Caco-2 (cell line): ENCODE measurements around the gene CRTAC1. TPM values are rescaled to one million over a fixed set of nuclear protein-coding genes. Genes with fewer than 3 reads are reported as not detected.

Source experiments
- BruUV-seq: library from RNA; stranded (reverse); fragments of 400-500 nt; replicated peaks from 2 replicates; lab custom pipeline; 2021; lab: Mats Ljungman, UMichigan
- CTCF ChIA-PET: fragments of 300-600 bp; sonication (Branson Sonifier 250); formaldehyde crosslinking; loops from one replicate; lab custom pipeline; 2022; ENCODE audit warnings: antibody characterized with exemption; lab: Charles Lee
- POLR2A ChIA-PET: fragments of 300-600 bp; sonication (Branson Sonifier 250); formaldehyde crosslinking; loops from one replicate; lab custom pipeline; 2022; ENCODE audit warnings: antibody characterized with exemption; lab: Charles Lee
- DNase-seq, 2 experiments: peaks; one replicate each; pipeline versions ENCODE4 v3.0.0 to v3.0.0-alpha.2; 2020 to 2022
- H3K27me3 ChIP-seq: replicated peaks from 2 replicates; pipeline ENCODE4 v1.6.0; 2011; ENCODE audit warnings: low read length; ENCODE audit not compliant: control insufficient read depth, insufficient read depth
- H3K36me3 ChIP-seq: 2 replicates; pipeline ENCODE4 v1.5.1; 2011; ENCODE audit warnings: low read length; ENCODE audit not compliant: control insufficient read depth, insufficient read depth
- H3K4me1 ChIP-seq: fragments of 250-450 bp; sonication (Bioruptor Pico); 2 replicates; pipeline ENCODE4 v1.5.1; 2020; ENCODE audit warnings: mild to moderate bottlenecking
- H3K4me3 ChIP-seq: 2 replicates; pipeline ENCODE4 v1.5.1; 2011; ENCODE audit warnings: low read depth, mild to moderate bottlenecking, control low read depth, low read length
- H3K9me3 ChIP-seq: fragments of 250-450 bp; sonication (Bioruptor Pico); 2 replicates; pipeline ENCODE4 v1.5.1; 2020; ENCODE audit warnings: mild to moderate bottlenecking, moderate library complexity
- H3K27ac Mint-ChIP-seq: one replicate; pipeline ENCODE4 v1.8.0; 2022; ENCODE audit warnings: mixed read lengths; ENCODE audit not compliant: unreplicated experiment
- H3K27me3 Mint-ChIP-seq: one replicate; pipeline ENCODE4 v1.8.0; 2022; ENCODE audit warnings: mixed read lengths; ENCODE audit not compliant: insufficient read depth, unreplicated experiment
- H3K36me3 Mint-ChIP-seq: one replicate; pipeline ENCODE4 v1.8.0; 2022; ENCODE audit warnings: mild to moderate bottlenecking, mixed read lengths; ENCODE audit not compliant: insufficient read depth, unreplicated experiment
- H3K4me1 Mint-ChIP-seq: one replicate; pipeline ENCODE4 v1.8.0; 2022; ENCODE audit warnings: low read depth, mixed read lengths; ENCODE audit not compliant: unreplicated experiment
- H3K4me3 Mint-ChIP-seq: one replicate; pipeline ENCODE4 v1.8.0; 2022; ENCODE audit warnings: mild to moderate bottlenecking, moderate library complexity, mixed read lengths; ENCODE audit not compliant: unreplicated experiment
- H3K9me3 Mint-ChIP-seq: one replicate; pipeline ENCODE4 v1.8.0; 2022; ENCODE audit warnings: mixed read lengths; ENCODE audit not compliant: unreplicated experiment
- CTCF ChIP-seq, 2 experiments: fragments of 200-600 bp in 1 of 2; IDR thresholded peaks; 1 replicate in 1 of 2; 2 replicates in 1 of 2; pipeline versions ENCODE4 v1.5.1 to v1.8.0; 2011 to 2022; ENCODE audit warnings: antibody characterized with exemption in 1 of 2, control low read depth in 1 of 2, inconsistent platforms in 1 of 2, low read depth in 1 of 2, low read length in 1 of 2, mild to moderate bottlenecking in 1 of 2, moderate library complexity in 1 of 2; ENCODE audit not compliant: insufficient read depth in 1 of 2, severe bottlenecking in 1 of 2, unreplicated experiment in 1 of 2
- intact Hi-C: fragments of 100-400 bp; cut with micrococcal nuclease; formaldehyde crosslinking; loops from one replicate; pipeline ENCODE4 v1.10.0; 2022; ENCODE audit not compliant: unreplicated experiment
- total RNA-seq: library from RNA; stranded (reverse); gene quantifications from 2 replicates; pipeline ENCODE4 v1.2.3, GENCODE V29; 2022

CRTAC1 gene
- total RNA-seq, 1 experiment from 2014 or later, result not detected

DNA sequence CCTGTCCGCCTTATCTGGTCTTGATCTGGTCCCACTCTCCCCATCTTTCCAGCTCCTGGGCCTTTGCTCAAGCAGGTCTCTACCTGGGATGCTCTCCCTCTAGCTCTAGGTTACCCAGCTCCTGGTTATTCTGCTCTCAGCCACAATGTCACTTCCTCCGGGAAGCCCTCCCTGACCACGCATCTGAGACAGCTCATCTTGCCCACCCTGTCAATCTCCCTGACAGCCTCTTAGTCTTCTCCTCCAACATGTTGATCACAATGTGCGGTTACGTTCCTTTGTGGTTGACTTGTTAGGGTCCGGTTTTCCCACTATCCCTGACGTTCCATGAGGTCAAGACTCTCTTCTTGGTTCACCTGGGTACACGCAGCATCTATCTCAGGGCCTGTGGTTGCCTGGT, 125.1 kb downstream of the CRTAC1 start:
- H3K4me1 ChIP-seq, result no peaks in the 10 kb centered on the region
- H3K27me3 ChIP-seq, result peaks cover 3% of the 10 kb centered on the region
- intact Hi-C loops, result no loop called here
- Mint-ChIP-seq H3K27ac (no peak overlapping the region), H3K9me3 (no peaks in the 10 kb centered on the region), H3K36me3 (no peaks in the 10 kb centered on the region), H3K27me3 (peaks cover 30% of the 10 kb centered on the region), H3K4me3 (no peak overlapping the region), H3K4me1 (no peaks in the 10 kb centered on the region)
- H3K9me3 ChIP-seq, result no peaks in the 10 kb centered on the region
- ChIA-PET POLR2A (no interaction called here), CTCF (no interaction called here)
- DNase-seq, result no peak
- no peaks in the 10 kb centered on the region for H3K36me3 ChIP-seq
- no peak for TF ChIP-seq CTCF (IDR thresholded peaks at IDR 0.05; ENCODE audit: insufficient read depth in 1 of 2, low read depth in 1 of 2, low read length in 1 of 2, severe bottlenecking in 1 of 2, unreplicated experiment in 1 of 2)
- BruUV-seq, result no TSS peak
- no peak overlapping the region for H3K4me3 ChIP-seq

GRCh38 chr10:97904576-97904975, 125.8 kb downstream of the CRTAC1 start:
- intact Hi-C loops, result no loop called here
- Mint-ChIP-seq H3K36me3 (no peaks in the 10 kb centered on the region), H3K9me3 (no peaks in the 10 kb centered on the region), H3K4me3 (no peak overlapping the region), H3K4me1 (no peaks in the 10 kb centered on the region), H3K27ac (no peak overlapping the region), H3K27me3 (peaks cover 30% of the 10 kb centered on the region)
- H3K9me3 ChIP-seq, result no peaks in the 10 kb centered on the region
- CTCF ChIA-PET, result interaction anchor here (0.7 kb wide), 2 partner anchors 11 to 172 kb away, joined by 4 to 7 read pairs; no protein-coding TSS in a partner anchor
- peaks cover 3% of the 10 kb centered on the region for H3K27me3 ChIP-seq
- POLR2A ChIA-PET, result no interaction called here
- no peaks in the 10 kb centered on the region for H3K4me1 ChIP-seq
- DNase-seq, result no peak
- no peaks in the 10 kb centered on the region for H3K36me3 ChIP-seq
- TF ChIP-seq CTCF (IDR thresholded peaks at IDR 0.05; ENCODE audit: insufficient read depth in 1 of 2, low read depth in 1 of 2, low read length in 1 of 2, severe bottlenecking in 1 of 2, unreplicated experiment in 1 of 2), result no peak
- BruUV-seq, result no TSS peak
- no peak overlapping the region for H3K4me3 ChIP-seq

- DNase-seq, result no peak
- Mint-ChIP-seq H3K27me3 (peaks cover 30% of the 10 kb centered on the region), H3K27ac (no peak overlapping the region), H3K4me1 (no peaks in the 10 kb centered on the region), H3K36me3 (no peaks in the 10 kb centered on the region), H3K9me3 (no peaks in the 10 kb centered on the region), H3K4me3 (no peak overlapping the region)
- H3K4me1 ChIP-seq, result no peaks in the 10 kb centered on the region
- ChIA-PET CTCF (interaction anchor here (1.5 kb wide), 1 partner anchor 11 kb away, joined by 3 read pairs; no protein-coding TSS in a partner anchor), POLR2A (interaction anchor here (0.5 kb wide), 1 partner anchor 9 kb away, joined by 3 read pairs; no protein-coding TSS in a partner anchor)
- H3K4me3 ChIP-seq, result no peak overlapping the region
- no peaks in the 10 kb centered on the region for H3K9me3 ChIP-seq
- intact Hi-C loops, result no loop called here
- peaks cover 3% of the 10 kb centered on the region for H3K27me3 ChIP-seq
- H3K36me3 ChIP-seq, result no peaks in the 10 kb centered on the region
- BruUV-seq, result no TSS peak
- TF ChIP-seq CTCF (IDR thresholded peaks at IDR 0.05; ENCODE audit: insufficient read depth in 1 of 2, low read depth in 1 of 2, low read length in 1 of 2, severe bottlenecking in 1 of 2, unreplicated experiment in 1 of 2), result no peak
Observed at GRCh38 chr10:97904018-97904381, 126.4 kb downstream of the CRTAC1 start.
